SHP77 (cell line): Measurements from ENCODE around the gene SLC9A2.

ENCODE experiments used
- DNase-seq, 2 experiments: peaks; one replicate each; lab custom pipeline; 2025; lab: John Stamatoyannopoulos, UW

Gene SLC9A2

DNA sequence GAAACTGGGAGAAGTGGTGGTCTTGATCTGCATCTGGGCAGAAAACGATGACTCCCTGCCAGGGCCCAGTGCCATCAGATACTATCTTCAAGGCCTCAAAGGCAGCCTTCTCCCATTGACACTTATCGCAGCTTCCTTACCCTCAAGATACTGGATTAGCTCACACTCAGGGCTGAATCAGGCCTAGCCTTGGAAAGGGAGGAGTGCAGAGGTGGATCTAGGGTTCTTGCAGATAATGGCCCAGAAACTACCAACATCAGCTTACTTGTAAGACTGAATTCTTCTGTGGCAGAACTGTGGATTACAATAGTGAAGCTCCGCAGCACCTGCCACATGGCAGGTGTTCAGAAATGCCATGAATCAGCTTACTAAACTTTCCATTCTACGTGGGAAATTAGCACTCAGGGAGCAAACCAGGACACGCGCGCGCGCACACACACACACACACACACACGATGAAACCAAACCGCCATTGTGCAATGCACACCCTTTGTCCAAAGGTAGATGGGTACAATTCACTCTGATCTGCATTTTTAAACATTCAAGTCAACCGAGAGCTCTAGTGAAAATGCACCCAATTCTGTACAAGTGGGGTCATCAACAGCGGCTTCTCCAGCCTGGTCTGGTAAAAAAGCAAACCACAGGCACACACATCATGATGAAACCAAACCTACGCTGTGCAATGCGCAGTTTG is 116.2 kb downstream of the SLC9A2 start:
- peak in 1 of 2 experiments; percentile 5 for DNase-seq

DNA sequence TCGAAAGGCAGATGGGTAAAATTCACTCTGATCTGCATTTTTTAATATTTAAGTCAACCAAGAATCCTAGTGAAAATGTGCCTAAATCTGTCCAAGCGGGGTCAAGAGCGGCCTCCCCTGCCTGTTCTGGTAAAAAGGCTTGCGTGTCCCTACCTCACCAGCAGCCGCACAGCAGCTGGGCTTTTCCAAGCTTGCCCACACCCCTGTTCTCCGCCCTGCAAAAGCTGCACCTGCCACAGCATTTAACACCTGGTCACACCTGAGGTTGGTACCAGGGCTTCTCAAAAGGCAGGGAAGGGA is 116.7 kb downstream of the SLC9A2 start:
- DNase-seq, result peak in 1 of 2 experiments; percentile 15

DNA sequence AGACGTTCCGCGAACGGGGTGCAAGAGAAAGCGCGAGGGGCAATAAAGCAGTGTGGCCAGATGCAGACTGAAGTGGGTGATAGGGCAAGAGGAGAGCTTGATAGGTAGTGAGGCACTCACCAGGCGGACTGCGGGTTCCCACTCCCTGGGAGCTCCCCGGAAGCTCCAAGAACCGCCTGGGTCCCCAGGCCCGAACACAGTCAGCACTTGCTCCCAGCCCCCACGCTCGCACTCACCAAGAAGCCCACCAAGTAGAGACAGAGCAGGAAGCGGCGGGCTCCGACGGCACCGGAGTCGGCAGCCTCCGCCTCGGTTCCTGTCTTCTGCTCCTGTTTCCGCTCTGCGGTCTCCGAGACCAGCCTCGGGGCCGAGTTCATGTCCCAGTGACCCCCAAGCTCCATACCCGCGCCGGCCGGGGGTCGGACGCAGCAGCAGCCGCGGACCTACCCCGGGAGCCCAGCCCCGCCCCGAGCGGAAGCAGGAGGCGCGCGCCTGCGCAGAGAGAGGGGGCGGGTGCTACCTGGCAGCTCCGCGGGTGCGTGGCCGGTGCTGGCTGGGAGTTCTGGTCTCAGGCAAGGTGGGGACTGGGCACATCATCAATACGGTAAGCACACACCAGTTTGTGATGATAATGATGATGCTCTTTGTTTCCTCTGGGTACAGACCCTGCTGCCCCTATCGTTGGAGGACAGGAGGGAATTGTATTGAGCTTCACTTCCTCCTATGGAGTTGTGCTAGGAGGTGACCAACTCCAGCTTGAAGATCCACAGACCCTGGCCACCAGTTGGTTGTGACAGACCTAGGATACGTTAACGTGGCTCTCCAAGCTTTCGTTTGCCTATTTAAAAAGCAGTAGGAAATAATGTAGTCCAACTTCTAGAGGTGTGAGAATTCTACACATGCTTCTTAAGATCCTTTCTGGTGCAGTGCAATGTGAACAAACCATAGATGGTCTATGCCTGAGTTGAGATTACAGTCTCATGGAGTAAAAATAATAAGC is 117.4 kb downstream of the SLC9A2 start:
- DNase-seq, result peak; percentile 49 to 79

DNA sequence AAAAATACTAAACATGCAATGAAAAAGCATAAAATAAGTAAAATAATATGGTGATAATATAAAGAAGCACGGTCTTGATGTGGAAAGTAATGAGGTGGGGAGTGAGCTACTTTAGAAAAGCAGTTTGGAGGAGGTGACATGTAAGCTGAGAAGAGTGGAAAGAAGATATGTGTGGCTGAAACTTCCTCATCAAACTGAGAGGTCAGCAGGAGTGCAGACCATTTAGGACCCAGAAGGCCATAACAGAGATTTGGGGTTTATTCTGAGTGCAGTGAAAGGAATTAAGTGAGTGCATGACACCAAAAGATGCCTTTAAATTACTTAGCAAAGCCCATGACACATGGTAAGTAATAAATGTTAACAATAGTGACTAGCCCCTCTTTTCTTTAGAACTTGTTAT is 118.1 kb downstream of the SLC9A2 start:
- no peak for DNase-seq

DNA sequence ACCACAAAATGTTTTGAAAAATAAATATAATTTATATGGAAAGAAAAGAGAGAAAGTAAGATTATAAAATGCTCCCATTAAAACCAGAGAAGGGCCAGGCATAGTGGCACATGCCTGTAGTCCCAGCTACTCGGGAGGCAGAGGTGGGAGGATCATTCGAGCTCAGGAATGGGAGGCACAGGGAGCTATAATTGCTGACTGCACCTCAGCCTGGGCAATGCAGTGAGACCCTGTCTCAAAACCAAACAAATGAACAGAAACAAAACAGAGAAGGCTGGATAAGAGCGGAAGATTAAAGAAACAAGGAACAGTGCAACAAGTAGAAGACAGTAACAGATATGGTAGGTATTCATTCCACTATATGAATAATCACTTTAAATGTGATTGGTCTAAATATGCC is 123.9 kb downstream of the SLC9A2 start:
- no peak for DNase-seq

DNA sequence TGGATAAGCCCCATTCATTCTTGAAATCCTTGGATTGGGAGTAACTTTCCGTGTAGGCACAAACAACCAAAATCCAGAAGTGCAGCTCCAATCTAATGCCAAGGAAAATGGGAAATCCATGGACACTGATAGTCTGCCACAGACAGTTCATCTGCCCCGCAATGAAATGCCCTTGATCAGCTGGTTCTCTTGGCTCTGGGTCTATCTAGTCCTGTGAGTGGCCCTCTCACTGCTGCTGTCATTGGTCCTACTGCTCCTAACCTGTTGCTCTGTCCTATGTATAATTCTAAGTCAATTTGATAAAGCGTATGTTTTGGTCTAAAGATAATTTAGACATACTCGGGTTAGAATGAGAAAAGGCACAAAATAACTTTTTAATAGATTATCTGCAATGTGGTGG is 128.8 kb downstream of the SLC9A2 start:
- DNase-seq, result no peak

DNA sequence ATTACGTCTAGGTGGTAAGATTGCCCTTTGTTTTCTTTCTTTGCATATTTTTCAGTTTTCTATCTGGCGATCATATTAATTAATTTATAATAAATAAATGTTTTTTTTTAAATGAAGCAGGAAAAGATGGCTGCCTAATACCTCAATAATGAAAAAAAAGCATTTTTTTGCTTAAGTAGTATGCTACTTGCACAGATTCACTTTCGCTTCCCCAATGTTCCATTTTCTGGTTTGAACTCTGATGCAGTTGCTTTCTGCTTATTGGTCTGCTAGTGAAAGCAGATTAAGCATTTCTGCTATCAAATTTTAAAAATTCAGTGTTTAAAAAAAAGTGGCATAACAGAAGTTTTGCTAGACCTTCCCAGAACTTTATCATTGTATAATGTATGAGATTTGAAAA is 130.6 kb downstream of the SLC9A2 start:
- DNase-seq, result no peak

DNA sequence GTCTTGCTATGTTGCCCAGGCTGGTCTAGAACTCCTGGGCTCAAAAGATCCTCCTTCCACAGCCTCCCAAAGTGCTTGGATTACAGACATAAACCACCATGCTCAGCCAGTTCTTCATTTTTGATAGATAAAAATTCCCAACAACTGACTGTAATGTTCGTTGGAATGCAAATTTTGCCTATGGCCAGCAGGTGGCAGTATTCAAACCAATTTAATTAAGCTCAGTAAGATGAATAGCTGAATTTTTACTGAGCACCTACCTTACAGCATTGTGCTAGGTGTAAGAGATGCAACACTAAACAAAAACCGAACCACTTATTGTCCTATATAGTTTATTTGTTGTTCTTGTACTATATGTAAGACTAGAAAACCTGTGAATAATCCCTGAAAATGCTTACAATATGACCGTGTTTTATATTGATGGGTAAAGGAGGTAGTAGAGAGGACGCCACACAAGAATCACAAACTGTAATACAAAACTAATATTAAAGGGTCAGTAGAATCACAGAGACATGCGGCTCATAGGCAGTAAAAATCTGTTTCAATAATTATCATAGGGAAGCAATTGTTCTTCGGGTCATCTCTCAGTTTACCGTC is 134.3 kb downstream of the SLC9A2 start:
- peak; percentile 47 to 62 for DNase-seq

DNA sequence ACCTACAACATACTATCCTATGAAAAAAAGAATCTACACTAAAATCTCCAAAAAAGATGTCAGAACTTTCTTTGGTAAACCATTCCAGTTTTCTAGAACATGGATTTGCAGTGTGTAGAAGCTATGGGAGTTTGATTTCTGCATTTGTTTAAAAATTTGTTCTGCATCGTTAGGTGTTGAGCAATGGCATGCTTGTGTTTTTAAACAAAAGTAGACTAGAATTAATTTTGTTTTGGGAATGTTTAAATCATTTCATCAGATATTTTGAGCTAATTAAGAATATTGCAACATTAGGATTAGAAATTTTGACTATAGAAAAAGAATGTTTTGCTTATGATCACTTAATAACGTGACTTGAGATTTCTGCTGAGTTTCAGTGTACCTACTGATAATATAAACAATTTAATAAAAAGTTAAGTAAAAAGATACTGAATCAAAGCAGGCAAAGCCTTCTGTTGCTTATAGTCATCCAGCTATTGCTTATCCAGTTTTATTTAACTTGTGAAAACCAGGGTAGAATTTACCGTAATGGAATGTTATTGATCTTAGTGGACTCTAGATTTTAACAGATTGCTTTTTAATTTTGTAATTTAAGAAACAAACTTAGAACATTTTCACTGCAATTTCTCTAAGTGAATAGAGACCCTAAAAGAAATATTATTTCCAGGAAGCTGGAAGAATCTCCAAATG is 135.2 kb downstream of the SLC9A2 start:
- DNase-seq, result no peak

DNA sequence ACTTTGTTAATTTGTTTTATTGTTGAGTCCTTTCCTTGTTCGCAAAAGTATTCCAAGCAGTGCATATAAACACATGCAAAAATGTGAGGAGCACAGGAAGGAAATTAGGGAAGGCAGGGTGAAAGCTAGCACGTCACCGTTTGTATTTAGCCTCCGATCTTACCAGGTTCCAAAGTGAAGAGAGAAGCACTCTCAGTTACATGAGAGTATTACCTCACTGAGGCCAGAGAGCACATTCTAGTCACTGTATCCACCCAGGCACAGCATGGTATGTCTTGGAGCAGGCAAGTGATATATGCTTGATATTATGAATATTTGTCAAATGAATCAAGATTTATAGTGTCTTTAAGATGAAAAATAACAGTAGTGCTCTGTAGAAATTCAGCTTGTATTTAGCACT is 135.9 kb downstream of the SLC9A2 start:
- DNase-seq, result no peak

DNA sequence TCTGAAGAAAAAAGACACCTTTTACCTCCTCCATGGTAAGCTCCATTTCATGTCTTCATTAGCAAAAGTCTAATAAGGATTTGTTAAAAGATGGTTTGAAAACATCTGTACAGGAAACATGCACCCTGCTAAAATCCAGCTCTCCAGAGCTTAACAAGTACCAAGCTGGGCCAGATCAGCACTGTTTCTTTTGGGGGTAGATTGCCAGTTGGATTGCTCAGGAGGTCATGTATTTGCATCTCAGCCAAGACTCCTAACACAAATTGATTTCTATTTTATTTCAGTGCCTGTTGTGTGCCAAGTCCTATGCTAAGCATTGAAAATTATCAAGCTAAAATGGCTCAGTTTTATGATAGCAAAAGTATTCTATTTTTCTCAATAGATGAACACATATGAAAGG is 139.1 kb downstream of the SLC9A2 start:
- no peak for DNase-seq
